Measurements from ENCODE around the gene MAP3K6. TPM values are rescaled to one million over a fixed set of nuclear protein-coding genes. Genes with fewer than 3 reads are reported as not detected.

The MAP3K6 gene, protein sequence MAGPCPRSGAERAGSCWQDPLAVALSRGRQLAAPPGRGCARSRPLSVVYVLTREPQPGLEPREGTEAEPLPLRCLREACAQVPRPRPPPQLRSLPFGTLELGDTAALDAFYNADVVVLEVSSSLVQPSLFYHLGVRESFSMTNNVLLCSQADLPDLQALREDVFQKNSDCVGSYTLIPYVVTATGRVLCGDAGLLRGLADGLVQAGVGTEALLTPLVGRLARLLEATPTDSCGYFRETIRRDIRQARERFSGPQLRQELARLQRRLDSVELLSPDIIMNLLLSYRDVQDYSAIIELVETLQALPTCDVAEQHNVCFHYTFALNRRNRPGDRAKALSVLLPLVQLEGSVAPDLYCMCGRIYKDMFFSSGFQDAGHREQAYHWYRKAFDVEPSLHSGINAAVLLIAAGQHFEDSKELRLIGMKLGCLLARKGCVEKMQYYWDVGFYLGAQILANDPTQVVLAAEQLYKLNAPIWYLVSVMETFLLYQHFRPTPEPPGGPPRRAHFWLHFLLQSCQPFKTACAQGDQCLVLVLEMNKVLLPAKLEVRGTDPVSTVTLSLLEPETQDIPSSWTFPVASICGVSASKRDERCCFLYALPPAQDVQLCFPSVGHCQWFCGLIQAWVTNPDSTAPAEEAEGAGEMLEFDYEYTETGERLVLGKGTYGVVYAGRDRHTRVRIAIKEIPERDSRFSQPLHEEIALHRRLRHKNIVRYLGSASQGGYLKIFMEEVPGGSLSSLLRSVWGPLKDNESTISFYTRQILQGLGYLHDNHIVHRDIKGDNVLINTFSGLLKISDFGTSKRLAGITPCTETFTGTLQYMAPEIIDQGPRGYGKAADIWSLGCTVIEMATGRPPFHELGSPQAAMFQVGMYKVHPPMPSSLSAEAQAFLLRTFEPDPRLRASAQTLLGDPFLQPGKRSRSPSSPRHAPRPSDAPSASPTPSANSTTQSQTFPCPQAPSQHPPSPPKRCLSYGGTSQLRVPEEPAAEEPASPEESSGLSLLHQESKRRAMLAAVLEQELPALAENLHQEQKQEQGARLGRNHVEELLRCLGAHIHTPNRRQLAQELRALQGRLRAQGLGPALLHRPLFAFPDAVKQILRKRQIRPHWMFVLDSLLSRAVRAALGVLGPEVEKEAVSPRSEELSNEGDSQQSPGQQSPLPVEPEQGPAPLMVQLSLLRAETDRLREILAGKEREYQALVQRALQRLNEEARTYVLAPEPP (N-terminal part only)
- 17.1 and 19.6 TPM in 2 replicates for polyA plus RNA-seq (2013)

DNA sequence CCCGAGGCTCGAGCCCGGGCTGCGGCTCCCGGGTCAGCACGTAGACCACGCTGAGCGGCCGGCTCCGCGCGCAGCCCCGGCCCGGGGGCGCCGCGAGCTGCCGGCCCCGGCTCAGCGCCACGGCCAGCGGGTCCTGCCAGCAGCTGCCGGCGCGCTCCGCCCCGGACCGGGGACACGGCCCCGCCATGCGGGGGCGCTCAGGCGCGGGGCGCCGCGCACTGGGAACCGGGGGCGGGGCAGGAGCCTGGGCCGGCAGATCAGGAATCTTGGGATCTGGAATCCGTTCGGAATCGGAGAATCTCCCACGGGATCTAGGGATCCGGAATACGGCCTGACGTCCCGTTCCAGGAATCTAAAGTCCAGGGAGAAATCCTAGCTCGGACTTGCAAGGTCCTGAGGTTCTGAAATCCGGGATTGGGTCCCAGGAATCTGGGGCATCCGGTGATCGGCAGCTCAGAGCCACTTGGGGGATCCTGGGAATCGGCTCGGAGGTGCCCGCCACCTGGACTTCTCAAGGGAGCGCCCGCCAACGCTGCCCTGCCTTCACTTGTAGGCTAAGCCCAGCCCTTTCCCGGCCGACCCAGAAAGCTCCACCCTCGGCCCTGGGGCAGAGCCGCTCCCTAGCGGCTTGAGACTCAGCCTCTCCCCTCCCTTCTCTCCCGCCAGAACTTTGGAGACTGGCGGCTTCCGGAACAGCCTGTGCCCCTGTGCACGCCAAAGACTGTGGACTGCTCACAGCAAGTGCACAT lies at the start of gene MAP3K6:
Gene MAP3K6 (minus strand): TSS at position 551 of the 749 bp plus-strand sequence. CDS start 364 bp downstream, at position 187.
- H4K91ac ChIP-seq (ENCODE audit: low read depth, low read length) = peak within 1 kb of the TSS; percentile 64
- peaks cover 11% of the 10 kb centered on the region for H3K79me1 ChIP-seq (ENCODE audit: low read length)
- no CpG with 5 or more reads among the region's 67 CpGs for WGBS (ENCODE audit: extremely low coverage, insufficient coverage, insufficient read length)
- peak within 1 kb of the TSS; percentile 37 for H3K9ac ChIP-seq (ENCODE audit: low read length)
- H3K27ac ChIP-seq (ENCODE audit: low read depth, low read length) = peak within 1 kb of the TSS; percentile 60
- H2AFZ ChIP-seq (ENCODE audit: insufficient read depth, low read length, poor library complexity) = peak within 1 kb of the TSS; percentile 58
- peaks cover 5% of the 10 kb centered on the region for H3K9me3 ChIP-seq (ENCODE audit: insufficient read depth, low read depth, low read length)
- H2BK12ac ChIP-seq (ENCODE audit: low read length) = peak within 1 kb of the TSS; percentile 4
- H3K27me3 ChIP-seq (ENCODE audit: insufficient read depth, low read length) = no peaks in the 10 kb centered on the region
- peak within 1 kb of the TSS; percentile 50 for H3K14ac ChIP-seq (ENCODE audit: low read length)
- H4K12ac ChIP-seq (ENCODE audit: low read depth, low read length) = peak within 1 kb of the TSS; percentile 39
- H3K79me2 ChIP-seq (ENCODE audit: control insufficient read depth, insufficient read depth, low read length, poor library complexity) = peaks cover 1% of the 10 kb centered on the region
- H3K36me3 ChIP-seq (ENCODE audit: control insufficient read depth in 1 of 2, insufficient read depth in 2 of 2, low read length in 2 of 2) = peaks cover under 1 to 7% of the 10 kb centered on the region in 2 experiments
- H3K4me2 ChIP-seq (ENCODE audit: low read length) = peak within 1 kb of the TSS; percentile 74
- peak; percentile 77 to 84 for DNase-seq
- H4K8ac ChIP-seq (ENCODE audit: low read depth, low read length) = peak within 1 kb of the TSS; percentile 66
- no peak within 1 kb of the TSS for H3K4ac ChIP-seq (ENCODE audit: low read depth, low read length)
- no peak within 1 kb of the TSS for H3K23ac ChIP-seq (ENCODE audit: low read length)
- H3K4me3 ChIP-seq (ENCODE audit: low read depth, low read length) = peak within 1 kb of the TSS; percentile 80
- peak within 1 kb of the TSS; percentile 19 for H2BK120ac ChIP-seq (ENCODE audit: insufficient read depth, low read length, poor library complexity)
- peak within 1 kb of the TSS; percentile 54 for H3K18ac ChIP-seq (ENCODE audit: low read length)
- H3K4me1 ChIP-seq (ENCODE audit: control insufficient read depth in 1 of 2, insufficient read depth in 2 of 2, low read length in 2 of 2) = peaks cover 17% of the 10 kb centered on the region in 2 experiments
- no peak within 1 kb of the TSS for H2AK5ac ChIP-seq (ENCODE audit: low read length)
- H2BK5ac ChIP-seq (ENCODE audit: low read depth, low read length, poor library complexity) = peak within 1 kb of the TSS; percentile 45

DNA sequence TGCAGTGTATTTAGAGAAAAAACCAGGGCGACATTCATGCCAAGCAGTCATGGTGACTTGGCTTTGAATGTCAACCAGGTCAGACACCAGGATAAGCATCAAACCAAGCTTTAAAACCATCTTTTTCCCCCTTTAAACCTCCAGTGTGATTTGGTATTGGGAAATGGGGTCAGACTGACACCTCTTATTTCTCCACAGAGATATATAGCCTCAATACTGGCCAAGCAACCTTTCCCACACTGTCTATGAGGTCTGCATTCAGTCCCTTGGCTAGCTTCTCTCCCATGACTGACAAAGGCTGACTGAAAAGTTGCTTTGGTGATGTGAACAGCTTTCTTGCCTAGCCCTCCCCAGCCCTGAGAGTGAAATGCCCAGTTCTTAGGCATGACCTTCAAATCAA lies 47.3 kb upstream of the MAP3K6 start:
- no peak overlapping the region for H3K4me2 ChIP-seq (ENCODE audit: low read length)

DNA sequence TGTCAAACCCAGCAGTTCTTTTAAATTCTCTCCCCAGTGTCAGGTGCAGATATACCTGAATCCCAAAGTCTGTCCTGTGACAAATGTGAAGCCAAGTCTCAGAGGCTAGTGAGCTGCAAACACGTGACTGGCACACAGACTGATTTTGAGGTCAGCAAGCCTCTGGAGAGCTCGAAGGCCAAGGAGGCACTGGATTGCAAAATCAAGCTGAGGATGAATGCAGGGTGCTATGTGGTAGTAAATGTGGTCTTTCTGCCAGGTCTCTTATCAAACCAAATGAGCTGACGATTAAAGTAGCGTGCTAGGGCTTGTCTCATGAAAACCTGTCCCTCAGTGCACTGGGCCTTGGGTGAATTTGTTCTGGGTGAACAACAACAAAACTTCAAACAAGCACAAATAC lies 46.2 kb upstream of the MAP3K6 start:
- no CpG with 5 or more reads among the region's 4 CpGs for WGBS (ENCODE audit: extremely low coverage, insufficient coverage, insufficient read length)
- Histone ChIP-seq H3K4ac (ENCODE audit: low read depth, low read length) (no peak overlapping the region), H3K27me3 (ENCODE audit: insufficient read depth, low read length) (no peaks in the 10 kb centered on the region), H2BK120ac (ENCODE audit: insufficient read depth, low read length, poor library complexity) (no peak overlapping the region), H3K4me1 (ENCODE audit: control insufficient read depth in 1 of 2, insufficient read depth in 2 of 2, low read length in 2 of 2) (peaks cover 0 to 3% of the 10 kb centered on the region in 2 experiments), H3K27ac (ENCODE audit: low read depth, low read length) (no peak overlapping the region), H4K12ac (ENCODE audit: low read depth, low read length) (no peak overlapping the region), H3K23ac (ENCODE audit: low read length) (no peak overlapping the region), H3K36me3 (ENCODE audit: control insufficient read depth in 1 of 2, insufficient read depth in 2 of 2, low read length in 2 of 2) (peaks cover 26 to 59% of the 10 kb centered on the region in 2 experiments), H2BK12ac (ENCODE audit: low read length) (no peak overlapping the region), H2AK5ac (ENCODE audit: low read length) (no peak overlapping the region), H4K91ac (ENCODE audit: low read depth, low read length) (no peak overlapping the region), H3K4me3 (ENCODE audit: low read depth, low read length) (no peak overlapping the region), H4K8ac (ENCODE audit: low read depth, low read length) (no peak overlapping the region), H2AFZ (ENCODE audit: insufficient read depth, low read length, poor library complexity) (no peak overlapping the region), H3K18ac (ENCODE audit: low read length) (no peak overlapping the region), H3K14ac (ENCODE audit: low read length) (no peak overlapping the region), H2BK5ac (ENCODE audit: low read depth, low read length, poor library complexity) (peak overlapping the region; percentile 4), H3K79me1 (ENCODE audit: low read length) (no peaks in the 10 kb centered on the region), H3K79me2 (ENCODE audit: control insufficient read depth, insufficient read depth, low read length, poor library complexity) (no peaks in the 10 kb centered on the region), H3K9me3 (ENCODE audit: insufficient read depth, low read depth, low read length) (no peaks in the 10 kb centered on the region), H3K9ac (ENCODE audit: low read length) (no peak overlapping the region), H3K4me2 (ENCODE audit: low read length) (no peak overlapping the region)
- no peak for DNase-seq

More for the DNA sequence above, 47.3 kb upstream of the MAP3K6 start:
- H4K8ac ChIP-seq (ENCODE audit: low read depth, low read length) = no peak overlapping the region
- H2BK5ac ChIP-seq (ENCODE audit: low read depth, low read length, poor library complexity) = no peak overlapping the region
- no peaks in the 10 kb centered on the region for H3K79me1 ChIP-seq (ENCODE audit: low read length)
- H4K91ac ChIP-seq (ENCODE audit: low read depth, low read length) = no peak overlapping the region
- H2AFZ ChIP-seq (ENCODE audit: insufficient read depth, low read length, poor library complexity) = no peak overlapping the region
- H3K9ac ChIP-seq (ENCODE audit: low read length) = no peak overlapping the region
- WGBS (ENCODE audit: extremely low coverage, insufficient coverage, insufficient read length) = no CpG with 5 or more reads among the region's 1 CpG
- H3K9me3 ChIP-seq (ENCODE audit: insufficient read depth, low read depth, low read length) = no peaks in the 10 kb centered on the region
- peaks cover 23 to 53% of the 10 kb centered on the region in 2 experiments for H3K36me3 ChIP-seq (ENCODE audit: control insufficient read depth in 1 of 2, insufficient read depth in 2 of 2, low read length in 2 of 2)
- no peak for DNase-seq
- no peak overlapping the region for H3K18ac ChIP-seq (ENCODE audit: low read length)
- H2AK5ac ChIP-seq (ENCODE audit: low read length) = no peak overlapping the region
- H3K23ac ChIP-seq (ENCODE audit: low read length) = no peak overlapping the region
- no peak overlapping the region for H2BK120ac ChIP-seq (ENCODE audit: insufficient read depth, low read length, poor library complexity)
- H3K27me3 ChIP-seq (ENCODE audit: insufficient read depth, low read length) = no peaks in the 10 kb centered on the region
- no peak overlapping the region for H2BK12ac ChIP-seq (ENCODE audit: low read length)
- H3K14ac ChIP-seq (ENCODE audit: low read length) = no peak overlapping the region
- no peak overlapping the region for H3K4ac ChIP-seq (ENCODE audit: low read depth, low read length)
- H3K4me1 ChIP-seq (ENCODE audit: control insufficient read depth in 1 of 2, insufficient read depth in 2 of 2, low read length in 2 of 2) = peaks cover 0 to 3% of the 10 kb centered on the region in 2 experiments
- H3K4me3 ChIP-seq (ENCODE audit: low read depth, low read length) = no peak overlapping the region
- no peak overlapping the region for H3K27ac ChIP-seq (ENCODE audit: low read depth, low read length)
- no peaks in the 10 kb centered on the region for H3K79me2 ChIP-seq (ENCODE audit: control insufficient read depth, insufficient read depth, low read length, poor library complexity)
- no peak overlapping the region for H4K12ac ChIP-seq (ENCODE audit: low read depth, low read length)
